Activated CD8-positive, alpha-beta T cell treated with anti-CD3 and anti-CD28 coated beads for 36 hours (primary cell): ENCODE measurements around the gene NDRG4. TPM values are rescaled to one million over a fixed set of nuclear protein-coding genes. Genes with fewer than 3 reads are reported as not detected.

Experiments used
- ATAC-seq: fragments of 200-7000 bp; cut with Tn5 transposase; one replicate; pipeline ENCODE4 v1.10.0; 2021; ENCODE audit warnings: mild to moderate bottlenecking, moderate library complexity
- CTCF ChIA-PET: fragments of 350-600 bp; sonication (Branson Sonifier 250); formaldehyde crosslinking; loops from one replicate; lab custom pipeline; 2021; ENCODE audit warnings: antibody characterized with exemption; lab: Charles Lee
- POLR2A ChIA-PET: fragments of 350-600 bp; sonication (Branson Sonifier 250); formaldehyde crosslinking; loops from one replicate; lab custom pipeline; 2021; ENCODE audit warnings: antibody characterized with exemption; lab: Charles Lee
- DNase-seq: peaks from one replicate; pipeline ENCODE4 v3.0.0-alpha.2; 2020
- H3K27ac Mint-ChIP-seq: one replicate; pipeline ENCODE4 v1.8.0; 2021; ENCODE audit warnings: mild to moderate bottlenecking, mixed read lengths
- H3K27me3 Mint-ChIP-seq: one replicate; pipeline ENCODE4 v1.8.0; 2021; ENCODE audit warnings: mixed read lengths
- H3K36me3 Mint-ChIP-seq: one replicate; pipeline ENCODE4 v1.8.0; 2021; ENCODE audit warnings: low read depth, mixed read lengths
- H3K4me1 Mint-ChIP-seq: one replicate; pipeline ENCODE4 v1.8.0; 2021; ENCODE audit warnings: low read depth, mixed read lengths
- H3K4me3 Mint-ChIP-seq: one replicate; pipeline ENCODE4 v1.8.0; 2021; ENCODE audit warnings: mild to moderate bottlenecking, moderate library complexity, mixed read lengths
- H3K9me3 Mint-ChIP-seq: one replicate; pipeline ENCODE4 v1.8.0; 2021; ENCODE audit warnings: mixed read lengths
- intact Hi-C: fragments of 100-400 bp; cut with micrococcal nuclease; formaldehyde crosslinking; loops from one replicate; pipeline ENCODE4 v1.10.0; 2022
- total RNA-seq, 2 experiments: library from RNA; stranded (reverse); gene quantifications; one replicate each; pipeline ENCODE4 v1.2.3, GENCODE V29; 2021
- TF ChIP-seq, protein P1 (sequence below): fragments of 200-600 bp; IDR thresholded peaks from one replicate; pipeline ENCODE4 v1.8.0; 2022; ENCODE audit warnings: antibody characterized with exemption, mild to moderate bottlenecking

Gene NDRG4
- total RNA-seq, 2 experiments from 2014 or later, result 1.3 to 1.6 TPM

DNA sequence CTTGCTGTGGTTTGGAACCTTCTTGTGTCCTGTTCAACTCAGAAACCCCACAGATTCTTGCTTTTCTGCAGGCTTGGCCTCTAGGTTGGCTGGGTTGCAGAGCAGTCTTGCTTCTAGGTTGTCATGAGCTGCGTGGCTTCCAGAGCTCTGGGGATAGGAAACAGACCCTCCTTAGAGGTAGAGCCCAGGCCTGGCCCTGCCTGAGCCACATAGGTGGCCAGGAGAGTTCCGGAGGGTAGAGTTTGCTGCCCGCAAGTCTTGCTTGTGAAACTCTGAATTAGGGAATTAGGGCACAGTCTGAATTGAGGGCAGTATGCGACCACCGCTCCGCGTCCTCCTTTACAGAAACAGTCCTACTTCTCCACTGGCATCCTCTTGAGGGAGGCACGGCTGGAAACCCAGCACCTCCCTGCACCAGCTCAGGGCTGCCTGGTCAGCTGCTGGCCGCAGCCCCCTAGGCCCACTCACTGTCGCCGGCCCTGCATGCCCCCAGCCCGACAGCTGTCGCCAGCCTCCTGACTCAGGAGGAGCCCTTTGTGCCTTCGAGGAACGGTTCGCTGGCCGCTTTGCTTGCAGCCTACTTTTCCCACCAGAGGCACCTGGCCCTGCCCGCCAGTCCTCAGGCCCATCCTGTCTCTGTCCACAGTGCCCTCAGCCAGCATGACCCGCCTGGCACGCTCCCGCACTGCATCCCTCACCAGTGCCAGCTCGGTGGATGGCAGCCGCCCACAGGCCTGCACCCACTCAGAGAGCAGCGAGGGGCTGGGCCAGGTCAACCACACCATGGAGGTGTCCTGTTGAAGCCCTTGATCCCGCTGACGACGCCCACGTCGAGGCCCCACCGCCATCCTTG is 11.1 kb downstream of the NDRG4 start:
- Mint-ChIP-seq H3K27me3 (no peaks in the 10 kb centered on the region), H3K27ac (no peak overlapping the region), H3K4me3 (no peak overlapping the region), H3K9me3 (no peaks in the 10 kb centered on the region), H3K4me1 (peaks cover 15% of the 10 kb centered on the region), H3K36me3 (peaks cover 11% of the 10 kb centered on the region)
- ATAC-seq, result no peak
- ChIA-PET CTCF (interaction anchor here (1.1 to 5.5 kb wide), 12 partner anchors 9 to 244 kb away, joined by 3 to 61 read pairs (median 4); partner anchors contain the start of gene NDRG4), POLR2A (interaction anchor here (0.7 to 1.2 kb wide), 2 partner anchors 8 to 16 kb away, joined by 3 read pairs; no protein-coding TSS in a partner anchor)
- TF ChIP-seq, protein P1, sequence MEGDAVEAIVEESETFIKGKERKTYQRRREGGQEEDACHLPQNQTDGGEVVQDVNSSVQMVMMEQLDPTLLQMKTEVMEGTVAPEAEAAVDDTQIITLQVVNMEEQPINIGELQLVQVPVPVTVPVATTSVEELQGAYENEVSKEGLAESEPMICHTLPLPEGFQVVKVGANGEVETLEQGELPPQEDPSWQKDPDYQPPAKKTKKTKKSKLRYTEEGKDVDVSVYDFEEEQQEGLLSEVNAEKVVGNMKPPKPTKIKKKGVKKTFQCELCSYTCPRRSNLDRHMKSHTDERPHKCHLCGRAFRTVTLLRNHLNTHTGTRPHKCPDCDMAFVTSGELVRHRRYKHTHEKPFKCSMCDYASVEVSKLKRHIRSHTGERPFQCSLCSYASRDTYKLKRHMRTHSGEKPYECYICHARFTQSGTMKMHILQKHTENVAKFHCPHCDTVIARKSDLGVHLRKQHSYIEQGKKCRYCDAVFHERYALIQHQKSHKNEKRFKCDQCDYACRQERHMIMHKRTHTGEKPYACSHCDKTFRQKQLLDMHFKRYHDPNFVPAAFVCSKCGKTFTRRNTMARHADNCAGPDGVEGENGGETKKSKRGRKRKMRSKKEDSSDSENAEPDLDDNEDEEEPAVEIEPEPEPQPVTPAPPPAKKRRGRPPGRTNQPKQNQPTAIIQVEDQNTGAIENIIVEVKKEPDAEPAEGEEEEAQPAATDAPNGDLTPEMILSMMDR, result no peak
- DNase-seq, result peak; percentile 0
- intact Hi-C loops, result loop anchor here (10.0 kb wide), 1 partner anchor 254 kb away; no protein-coding TSS in a partner anchor

GRCh38 chr16:58511933-58512815 is 12.2 kb downstream of the NDRG4 start:
- H3K27me3 Mint-ChIP-seq, result no peaks in the 10 kb centered on the region
- intact Hi-C loops, result loop anchor here (10.0 kb wide), 1 partner anchor 253 kb away; no protein-coding TSS in a partner anchor
- H3K4me1 Mint-ChIP-seq, result peaks cover 25% of the 10 kb centered on the region
- no peaks in the 10 kb centered on the region for H3K9me3 Mint-ChIP-seq
- ATAC-seq (peak; percentile 40), DNase-seq (peak; percentile 93)
- TF ChIP-seq, protein P1, result peak; percentile 71
- ChIA-PET CTCF (interaction anchor here (0.7 to 5.5 kb wide), 19 partner anchors 9 to 243 kb away, joined by 3 to 61 read pairs (median 3); no protein-coding TSS in a partner anchor), POLR2A (interaction anchor here (1.2 kb wide), 1 partner anchor 9 kb away, joined by 3 read pairs; no protein-coding TSS in a partner anchor)
- no peak overlapping the region for H3K27ac Mint-ChIP-seq
- H3K36me3 Mint-ChIP-seq, result peaks cover 17% of the 10 kb centered on the region
- H3K4me3 Mint-ChIP-seq, result no peak overlapping the region

DNA sequence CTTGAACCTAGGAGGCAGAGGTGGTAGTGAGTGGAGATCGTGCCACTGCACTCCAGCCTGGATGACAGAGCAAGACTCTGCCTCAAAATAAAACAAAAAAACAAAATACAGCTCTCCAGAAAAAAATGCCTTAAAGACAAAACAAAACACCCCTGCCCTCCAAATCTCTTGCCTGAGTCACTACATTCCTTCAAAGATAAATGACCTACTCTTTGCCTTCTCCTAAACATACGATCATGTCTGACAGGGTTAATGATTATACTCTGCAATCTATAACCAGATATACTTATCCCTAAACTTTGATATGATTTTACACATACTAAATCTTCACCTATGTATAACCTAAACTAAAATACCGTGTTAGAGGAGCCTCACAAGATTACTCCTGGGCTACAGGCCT is 13.9 kb downstream of the NDRG4 start:
- CTCF ChIA-PET, result interaction anchor here (0.6 to 5.5 kb wide), 7 partner anchors 19 to 241 kb away, joined by 3 to 61 read pairs (median 4); no protein-coding TSS in a partner anchor
- ATAC-seq, result no peak
- peaks cover 28% of the 10 kb centered on the region for H3K36me3 Mint-ChIP-seq
- intact Hi-C loops, result loop anchor here (10.0 kb wide), 1 partner anchor 251 kb away; no protein-coding TSS in a partner anchor
- POLR2A ChIA-PET, result interaction anchor here (0.9 to 1.4 kb wide), 3 partner anchors 12 to 242 kb away, joined by 3 to 6 read pairs (median 3); no protein-coding TSS in a partner anchor
- H3K27me3 Mint-ChIP-seq, result no peaks in the 10 kb centered on the region
- peak overlapping the region; percentile 92 for H3K4me3 Mint-ChIP-seq
- H3K9me3 Mint-ChIP-seq, result no peaks in the 10 kb centered on the region
- TF ChIP-seq, protein P1, result no peak
- H3K27ac Mint-ChIP-seq, result no peak overlapping the region
- DNase-seq, result no peak
- H3K4me1 Mint-ChIP-seq, result peaks cover 34% of the 10 kb centered on the region

DNA sequence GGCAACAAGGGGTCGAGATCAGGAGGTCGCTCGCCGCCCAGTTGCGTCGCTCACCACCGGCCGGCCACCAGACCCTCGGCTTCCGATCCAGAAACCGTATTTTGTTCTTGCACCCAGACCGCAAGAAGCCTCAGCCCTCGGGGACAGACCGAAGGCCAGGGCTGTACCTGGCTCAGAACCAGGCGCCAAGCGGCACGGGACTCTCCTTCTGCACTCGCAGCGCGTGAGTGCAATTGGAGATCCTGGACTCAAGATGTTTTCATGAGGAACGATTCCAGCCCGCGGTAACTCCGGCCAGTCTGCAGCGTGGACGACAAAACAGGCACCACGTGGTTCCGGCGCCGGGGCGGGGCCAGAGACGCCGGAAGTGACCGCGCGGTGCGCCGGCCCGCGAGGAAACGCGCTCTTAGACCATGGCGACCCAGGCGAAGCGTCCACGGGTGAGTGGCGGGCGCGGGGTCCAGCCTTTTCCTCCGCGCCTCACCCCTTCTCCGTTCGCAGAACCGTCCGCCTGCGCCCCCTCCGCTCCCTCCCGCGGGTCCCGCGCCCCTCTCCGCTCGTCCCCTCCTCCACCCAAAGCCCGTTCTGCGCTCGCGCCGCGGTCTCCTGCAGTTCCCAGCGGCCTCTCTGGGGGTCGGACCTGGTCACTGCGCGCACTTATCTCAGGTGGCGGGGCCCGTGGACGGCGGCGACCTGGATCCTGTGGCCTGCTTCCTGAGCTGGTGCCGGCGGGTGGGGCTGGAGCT is 15.4 kb downstream of the NDRG4 start, which contains the start of gene SETD6:
TSS of gene SETD6 (plus strand) at position 393 of the 746 bp plus-strand sequence. CDS start at position 414, 21 bp downstream.
- H3K4me1 Mint-ChIP-seq, result peaks cover 36% of the 10 kb centered on the region
- intact Hi-C loops, result loop anchor here (5.0 to 10.0 kb wide), 2 partner anchors 217 to 250 kb away; partner anchors contain the start of gene GOT2
- H3K4me3 Mint-ChIP-seq, result peak within 1 kb of the TSS; percentile 92
- H3K36me3 Mint-ChIP-seq, result peaks cover 33% of the 10 kb centered on the region
- peak; percentile 83 for DNase-seq
- ChIA-PET CTCF (interaction anchor here (1.2 to 5.5 kb wide), 5 partner anchors 20 to 240 kb away, joined by 3 to 61 read pairs (median 4); no protein-coding TSS in a partner anchor), POLR2A (interaction anchor here (0.8 to 4.8 kb wide), 7 partner anchors 9 to 217 kb away, joined by 3 to 29 read pairs (median 4); partner anchors contain the start of genes CNOT1 and SLC38A7)
- no peaks in the 10 kb centered on the region for H3K27me3 Mint-ChIP-seq
- peak within 1 kb of the TSS; percentile 90 for H3K27ac Mint-ChIP-seq
- peak; percentile 77 for ATAC-seq
- TF ChIP-seq, protein P1, result no peak
- H3K9me3 Mint-ChIP-seq, result no peaks in the 10 kb centered on the region
